SU-DHL-6 (cell line): ENCODE data around the gene GRAMD1A.

ENCODE experiments used
- H2AFZ ChIP-seq: fragments of 200-600 bp; sonication (generic); 2 replicates; pipeline ENCODE4 v1.6.1; 2014; ENCODE audit warnings: low read depth, mild to moderate bottlenecking, moderate library complexity, mixed read lengths, antibody characterized with exemption, low read length; ENCODE audit not compliant: severe bottlenecking
- H3F3A ChIP-seq: fragments of 200-600 bp; shearing (Covaris generic); 2 replicates; pipeline ENCODE4 v1.6.0; 2016; ENCODE audit warnings: antibody characterized with exemption, mild to moderate bottlenecking; ENCODE audit not compliant: insufficient read depth
- H3K27ac ChIP-seq: fragments of 200-600 bp; sonication (generic); 2 replicates; pipeline ENCODE4 v1.5.1; 2016; ENCODE audit warnings: low read depth, mild to moderate bottlenecking, low read length, moderate library complexity, mixed read lengths
- H3K27me3 ChIP-seq: fragments of 200-600 bp; sonication (generic), shearing (Covaris generic); 2 replicates; pipeline ENCODE4 v1.6.0; 2014; ENCODE audit warnings: mild to moderate bottlenecking, low read length
- H3K36me3 ChIP-seq: fragments of 200-600 bp; sonication (generic); 2 replicates; pipeline ENCODE4 v1.6.1; 2014; ENCODE audit warnings: mild to moderate bottlenecking, low read length, mixed read lengths
- H3K4me2 ChIP-seq: fragments of 300-600, 200-600 bp; shearing (Covaris generic), sonication (generic); 2 replicates; pipeline ENCODE4 v1.6.0; 2014; ENCODE audit warnings: low read length, low read depth, mild to moderate bottlenecking; ENCODE audit not compliant: poor library complexity, severe bottlenecking
- H3K4me3 ChIP-seq: fragments of 200-600 bp; sonication (generic); 2 replicates; pipeline ENCODE4 v1.5.1; 2014; ENCODE audit warnings: antibody characterized with exemption, low read length, mild to moderate bottlenecking, mixed read lengths; ENCODE audit not compliant: insufficient read depth, poor library complexity, severe bottlenecking
- H3K79me2 ChIP-seq: fragments of 200-600 bp; sonication (generic); 2 replicates; pipeline ENCODE4 v1.6.1; 2014; ENCODE audit warnings: mild to moderate bottlenecking, low read length, moderate library complexity; ENCODE audit not compliant: insufficient read depth
- H3K9ac ChIP-seq: fragments of 200-600 bp; sonication (generic); 2 replicates; pipeline ENCODE4 v1.7.0; 2014; ENCODE audit warnings: mild to moderate bottlenecking, low read length
- H3K9me2 ChIP-seq: fragments of 200-600 bp; sonication (generic); replicated peaks from 2 replicates; pipeline ENCODE4 v1.6.1; 2014; ENCODE audit warnings: low read length; ENCODE audit not compliant: insufficient read depth
- H3K9me3 ChIP-seq: fragments of 200-600 bp; sonication (generic); 2 replicates; pipeline ENCODE4 v1.6.1; 2014; ENCODE audit warnings: low read length, mixed read lengths; ENCODE audit not compliant: insufficient read depth
- H4K20me1 ChIP-seq: fragments of 200-600 bp; sonication (generic); 2 replicates; pipeline ENCODE4 v1.6.1; 2014; ENCODE audit warnings: low read depth, mild to moderate bottlenecking, antibody characterized with exemption, low read length, moderate library complexity, mixed read lengths
- CTCF ChIP-seq: fragments of 200-600 bp; sonication (generic); IDR thresholded peaks from one replicate; pipeline ENCODE4 v1.5.1; 2017; ENCODE audit warnings: antibody characterized with exemption, mild to moderate bottlenecking, low read length, moderate library complexity; ENCODE audit not compliant: insufficient read depth, poor library complexity, severe bottlenecking
- EZH2phosphoT487 ChIP-seq: fragments of 200-600 bp; sonication (generic), shearing (Covaris generic); conservative IDR thresholded peaks from 2 replicates; pipeline ENCODE4 v1.6.1; 2018; ENCODE audit warnings: mild to moderate bottlenecking, antibody characterized with exemption, low read length, moderate library complexity, mixed read lengths

GRAMD1A gene

GRCh38 chr19:34972163-34972705 lies 27.9 kb upstream of the GRAMD1A start:
- no peak overlapping the region for H3K27ac ChIP-seq
- H3K4me2 ChIP-seq, result no peak overlapping the region
- no peaks in the 10 kb centered on the region for H3K79me2 ChIP-seq
- no peaks in the 10 kb centered on the region for H3K27me3 ChIP-seq
- H3K9ac ChIP-seq, result no peak overlapping the region
- H3K9me2 ChIP-seq, result no peaks in the 10 kb centered on the region
- H3K4me3 ChIP-seq, result no peak overlapping the region
- peaks cover 15% of the 10 kb centered on the region; the same call in 1 of the 2 replicates for H3K9me3 ChIP-seq
- TF ChIP-seq EZH2phosphoT487 (no peak), CTCF (no peak)
- no peaks in the 10 kb centered on the region for H4K20me1 ChIP-seq
- H3K36me3 ChIP-seq, result no peaks in the 10 kb centered on the region; the same call in 1 of the 2 replicates
- H2AFZ ChIP-seq, result no peak overlapping the region
- H3F3A ChIP-seq, result no peaks in the 10 kb centered on the region

- no peak overlapping the region for H3K4me3 ChIP-seq
- no peaks in the 10 kb centered on the region for H3K79me2 ChIP-seq
- no peaks in the 10 kb centered on the region for H4K20me1 ChIP-seq
- no peaks in the 10 kb centered on the region for H3K27me3 ChIP-seq
- no peaks in the 10 kb centered on the region for H3F3A ChIP-seq
- H3K9ac ChIP-seq, result no peak overlapping the region
- no peak overlapping the region for H3K4me2 ChIP-seq
- TF ChIP-seq CTCF (no peak), EZH2phosphoT487 (no peak)
- H3K9me3 ChIP-seq, result no peaks in the 10 kb centered on the region; the same call in 1 of the 2 replicates
- no peaks in the 10 kb centered on the region for H3K9me2 ChIP-seq
- H3K36me3 ChIP-seq, result no peaks in the 10 kb centered on the region
- H3K27ac ChIP-seq, result no peak overlapping the region
- no peak overlapping the region for H2AFZ ChIP-seq
These were observed 25.5 kb upstream of the GRAMD1A start for GRCh38 chr19:34974646-34975045.

- Histone ChIP-seq H4K20me1 (no peaks in the 10 kb centered on the region), H3K9ac (no peak overlapping the region), H3K4me2 (no peak overlapping the region), H3F3A (no peaks in the 10 kb centered on the region), H3K27me3 (no peaks in the 10 kb centered on the region), H3K4me3 (no peak overlapping the region), H3K79me2 (no peaks in the 10 kb centered on the region), H3K27ac (no peak overlapping the region), H2AFZ (no peak overlapping the region), H3K36me3 (no peaks in the 10 kb centered on the region), H3K9me2 (no peaks in the 10 kb centered on the region), H3K9me3 (no peaks in the 10 kb centered on the region; the same call in 1 of the 2 replicates)
- TF ChIP-seq CTCF, result no peak
- TF ChIP-seq EZH2phosphoT487, result no peak
These were observed 25.1 kb upstream of the GRAMD1A start for GRCh38 chr19:34975056-34975455.
